OCI-LY7 (cell line): Measurements from ENCODE around the gene TMEM109. TPM values are rescaled to one million over a fixed set of nuclear protein-coding genes. Genes with fewer than 3 reads are reported as not detected.

ENCODE experiments used
- BruUV-seq: library from RNA; stranded (reverse); fragments of 400-500 nt; replicated peaks from 2 replicates; lab custom pipeline; 2021; lab: Mats Ljungman, UMichigan
- CTCF ChIA-PET: fragments of 300-600 bp; sonication (Branson Sonifier 250); formaldehyde crosslinking; loops from one replicate; lab custom pipeline; 2022; ENCODE audit warnings: antibody characterized with exemption; ENCODE audit not compliant: unreplicated experiment; lab: Charles Lee
- POLR2A ChIA-PET: fragments of 300-600 bp; sonication (Branson Sonifier 250); formaldehyde crosslinking; loops from one replicate; lab custom pipeline; 2022; ENCODE audit warnings: antibody characterized with exemption; lab: Charles Lee
- DNase-seq: peaks from one replicate; pipeline ENCODE4 v3.0.0-alpha.2; 2015; ENCODE audit warnings: low spot score
- H2AFZ ChIP-seq: fragments of 200-600 bp; sonication (generic), shearing (Covaris generic); 2 replicates; pipeline ENCODE4 v1.6.1; 2014; ENCODE audit warnings: mild to moderate bottlenecking, antibody characterized with exemption, low read length, moderate library complexity
- H3K27ac ChIP-seq: fragments of 200-600 bp; sonication (generic); 2 replicates; pipeline ENCODE4 v1.5.1; 2014; ENCODE audit warnings: mixed run types, low read depth, mild to moderate bottlenecking, moderate library complexity, low read length, inconsistent platforms; ENCODE audit not compliant: poor library complexity, severe bottlenecking
- H3K36me3 ChIP-seq: fragments of 200-600 bp; sonication (generic); 2 replicates; pipeline ENCODE4 v1.6.1; 2014; ENCODE audit warnings: mild to moderate bottlenecking, antibody characterized with exemption, low read length, moderate library complexity, mixed read lengths; ENCODE audit not compliant: insufficient read depth
- H3K4me1 ChIP-seq: fragments of 200-600 bp; sonication (generic); 2 replicates; pipeline ENCODE4 v1.5.1; 2014; ENCODE audit warnings: mild to moderate bottlenecking, low read length; ENCODE audit not compliant: insufficient read depth, poor library complexity, severe bottlenecking
- H3K4me2 ChIP-seq: fragments of 200-600 bp; sonication (generic); 2 replicates; pipeline ENCODE4 v1.6.1; 2014; ENCODE audit warnings: mild to moderate bottlenecking, low read length
- H3K4me3 ChIP-seq: fragments of 200-600 bp; sonication (generic); 2 replicates; pipeline ENCODE4 v1.5.1; 2014; ENCODE audit warnings: mild to moderate bottlenecking, low read depth, low read length; ENCODE audit not compliant: poor library complexity, severe bottlenecking
- H3K79me2 ChIP-seq: fragments of 200-600 bp; sonication (generic); 2 replicates; pipeline ENCODE4 v1.6.1; 2016; ENCODE audit warnings: low read depth, mild to moderate bottlenecking, low read length, moderate library complexity, mixed read lengths; ENCODE audit not compliant: insufficient read depth
- H3K9me2 ChIP-seq: fragments of 200-600 bp; sonication (generic); 2 replicates; pipeline ENCODE4 v1.6.1; 2016; ENCODE audit warnings: mild to moderate bottlenecking, low read length, mixed read lengths; ENCODE audit not compliant: insufficient read depth
- H3K9me3 ChIP-seq: fragments of 200-600 bp; sonication (generic); 2 replicates; pipeline ENCODE4 v1.6.1; 2014; ENCODE audit warnings: mild to moderate bottlenecking, mixed run types, low read length, mixed read lengths
- H4K20me1 ChIP-seq: fragments of 200-600 bp; sonication (generic); 2 replicates; pipeline ENCODE4 v1.6.1; 2014; ENCODE audit warnings: mild to moderate bottlenecking, antibody characterized with exemption, low read length, moderate library complexity, mixed read lengths; ENCODE audit not compliant: insufficient read depth
- CTCF ChIP-seq: fragments of 200-600 bp; sonication (generic); conservative IDR thresholded peaks from 2 replicates; pipeline ENCODE4 v1.5.1; 2014; ENCODE audit warnings: mild to moderate bottlenecking, antibody characterized with exemption, low read length, moderate library complexity, mixed read lengths
- EZH2phosphoT487 ChIP-seq: fragments of 200-600 bp; sonication (generic); IDR thresholded peaks from 2 replicates; pipeline ENCODE4 v1.6.1; 2018; ENCODE audit warnings: low read depth, borderline replicate concordance, mild to moderate bottlenecking, mixed run types, antibody characterized with exemption, low read length, moderate library complexity, mixed read lengths
- intact Hi-C: fragments of 100-400 bp; cut with micrococcal nuclease; formaldehyde crosslinking; loops from one replicate; pipeline ENCODE4 v1.10.0; 2022; ENCODE audit not compliant: unreplicated experiment
- total RNA-seq, 2 experiments: library from RNA; depleted of rRNA in 1 of 2; stranded (reverse); fragments of >200 nt in 1 of 2; shearing (Covaris generic) in 1 of 2; gene quantifications; 2 replicates each; pipeline ENCODE4 v1.2.3, GENCODE V29; 2014 to 2022

TMEM109 gene
- total RNA-seq, 2 experiments from 2014 or later: 57.0 to 67.8 TPM

GRCh38 chr11:60890696-60891095, 23.3 kb upstream of the TMEM109 start:
- no TSS peak for BruUV-seq
- ChIA-PET POLR2A (interaction anchor here (0.7 kb wide), 1 partner anchor 10 kb away, joined by 3 read pairs; no protein-coding TSS in a partner anchor), CTCF (no interaction called here)

GRCh38 chr11:60891103-60891741, 22.7 kb upstream of the TMEM109 start:
- H3K4me1 ChIP-seq: no peaks in the 10 kb centered on the region
- no peak overlapping the region for H2AFZ ChIP-seq
- ChIA-PET POLR2A (interaction anchor here (0.7 kb wide), 1 partner anchor 11 kb away, joined by 3 read pairs; no protein-coding TSS in a partner anchor), CTCF (no interaction called here)
- TF ChIP-seq CTCF: no peak
- no peak for TF ChIP-seq EZH2phosphoT487
- no peaks in the 10 kb centered on the region for H4K20me1 ChIP-seq
- intact Hi-C loops: loop anchor here (10.0 kb wide), 1 partner anchor 64 kb away; the partner anchor contains the start of gene SLC15A3
- H3K36me3 ChIP-seq: peaks cover 81% of the 10 kb centered on the region
- no peak overlapping the region for H3K4me3 ChIP-seq
- H3K79me2 ChIP-seq: no peaks in the 10 kb centered on the region
- H3K9me3 ChIP-seq: no peaks in the 10 kb centered on the region
- no TSS peak for BruUV-seq
- no peak for DNase-seq
- no peaks in the 10 kb centered on the region for H3K9me2 ChIP-seq
- no peak overlapping the region for H3K4me2 ChIP-seq
- H3K27ac ChIP-seq: no peak overlapping the region

More at GRCh38 chr11:60890696-60891095, 23.3 kb upstream of the TMEM109 start:
- Histone ChIP-seq H3K36me3 (peaks cover 75% of the 10 kb centered on the region), H3K4me1 (no peaks in the 10 kb centered on the region), H3K4me3 (no peak overlapping the region), H4K20me1 (no peaks in the 10 kb centered on the region), H3K27ac (no peak overlapping the region), H3K79me2 (no peaks in the 10 kb centered on the region), H3K9me2 (no peaks in the 10 kb centered on the region), H3K4me2 (no peak overlapping the region), H3K9me3 (no peaks in the 10 kb centered on the region), H2AFZ (no peak overlapping the region)
- DNase-seq: no peak
- TF ChIP-seq EZH2phosphoT487 (no peak), CTCF (no peak)
- intact Hi-C loops: loop anchor here (10.0 kb wide), 1 partner anchor 64 kb away; the partner anchor contains the start of gene SLC15A3

- H3K9me3 ChIP-seq: no peaks in the 10 kb centered on the region
- no peaks in the 10 kb centered on the region for H3K79me2 ChIP-seq
- no peak overlapping the region for H3K4me2 ChIP-seq
- ChIA-PET CTCF (interaction anchor here (0.6 kb wide), 1 partner anchor 63 kb away, joined by 3 read pairs; no protein-coding TSS in a partner anchor), POLR2A (interaction anchor here (1.2 to 1.4 kb wide), 4 partner anchors 8 to 64 kb away, joined by 3 to 4 read pairs (median 3); partner anchors contain the start of gene TMEM109)
- DNase-seq: no peak
- intact Hi-C loops: loop anchor here (10.0 kb wide), 1 partner anchor 59 kb away; the partner anchor contains the start of gene SLC15A3
- no peaks in the 10 kb centered on the region for H3K4me1 ChIP-seq
- no peak overlapping the region for H3K4me3 ChIP-seq
- H4K20me1 ChIP-seq: no peaks in the 10 kb centered on the region
- no TSS peak for BruUV-seq
- peaks cover 98% of the 10 kb centered on the region for H3K36me3 ChIP-seq
- TF ChIP-seq EZH2phosphoT487 (no peak), CTCF (no peak)
- H2AFZ ChIP-seq: no peak overlapping the region
- H3K9me2 ChIP-seq: no peaks in the 10 kb centered on the region
- no peak overlapping the region for H3K27ac ChIP-seq
These were observed 18.3 kb upstream of the TMEM109 start for GRCh38 chr11:60895687-60896086.
